GM15510 (cell line): ENCODE measurements around the gene APOL2.

Source experiments
- POLR2A ChIP-seq: IDR thresholded peaks from 3 replicates; pipeline ENCODE4 v1.6.1; 2011; ENCODE audit warnings: borderline replicate concordance; ENCODE audit not compliant: insufficient read length; ENCODE audit errors: extremely low read depth

The APOL2 gene

DNA sequence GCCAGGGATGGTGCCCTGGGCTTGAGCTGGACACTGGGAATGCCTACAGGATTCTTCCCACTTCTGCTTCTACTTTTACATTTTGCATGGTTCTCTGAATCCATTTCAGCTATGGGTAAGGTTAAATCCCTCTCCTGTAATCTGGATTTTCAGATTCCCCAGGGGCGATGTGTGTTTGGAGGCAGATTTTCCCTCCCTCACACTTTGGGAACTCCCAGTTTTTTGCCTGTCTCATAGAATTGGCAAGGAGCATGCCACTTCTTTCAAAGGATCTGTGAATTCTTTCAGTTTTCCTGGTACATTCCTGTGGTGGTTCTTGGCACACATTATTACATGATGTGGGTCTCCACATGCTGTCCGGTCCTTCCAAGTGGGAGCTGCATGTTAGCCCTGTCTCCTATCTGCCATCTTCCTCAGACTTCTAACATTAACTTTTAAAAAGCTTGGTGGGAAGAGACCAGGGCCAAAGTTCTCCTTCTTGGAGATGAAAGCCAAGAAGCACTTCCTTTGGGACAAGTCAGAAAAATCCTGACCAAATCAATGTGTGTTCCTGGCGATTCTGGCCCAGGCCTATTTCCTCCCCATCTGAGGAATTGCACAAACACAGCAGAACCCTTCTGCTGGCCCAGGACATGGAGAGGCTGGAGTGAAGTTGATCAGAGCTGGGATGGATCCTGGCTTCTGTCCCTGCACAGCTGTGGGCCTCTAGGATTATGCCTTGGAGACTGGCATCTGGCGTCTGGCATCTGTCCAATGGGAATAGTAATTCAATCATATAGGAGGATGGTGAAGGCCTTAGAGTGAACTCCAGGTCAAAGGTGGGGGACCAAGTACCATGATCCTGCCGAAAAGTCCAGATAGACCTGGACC, 5.4 kb upstream of the APOL2 start:
- no peak for TF ChIP-seq POLR2A

GRCh38 chr22:36243986-36244385, 4.7 kb upstream of the APOL2 start:
- TF ChIP-seq POLR2A, result no peak

- no peak for TF ChIP-seq POLR2A
These were observed 252 bp downstream of the APOL2 start for GRCh38 chr22:36239150-36239400.

DNA sequence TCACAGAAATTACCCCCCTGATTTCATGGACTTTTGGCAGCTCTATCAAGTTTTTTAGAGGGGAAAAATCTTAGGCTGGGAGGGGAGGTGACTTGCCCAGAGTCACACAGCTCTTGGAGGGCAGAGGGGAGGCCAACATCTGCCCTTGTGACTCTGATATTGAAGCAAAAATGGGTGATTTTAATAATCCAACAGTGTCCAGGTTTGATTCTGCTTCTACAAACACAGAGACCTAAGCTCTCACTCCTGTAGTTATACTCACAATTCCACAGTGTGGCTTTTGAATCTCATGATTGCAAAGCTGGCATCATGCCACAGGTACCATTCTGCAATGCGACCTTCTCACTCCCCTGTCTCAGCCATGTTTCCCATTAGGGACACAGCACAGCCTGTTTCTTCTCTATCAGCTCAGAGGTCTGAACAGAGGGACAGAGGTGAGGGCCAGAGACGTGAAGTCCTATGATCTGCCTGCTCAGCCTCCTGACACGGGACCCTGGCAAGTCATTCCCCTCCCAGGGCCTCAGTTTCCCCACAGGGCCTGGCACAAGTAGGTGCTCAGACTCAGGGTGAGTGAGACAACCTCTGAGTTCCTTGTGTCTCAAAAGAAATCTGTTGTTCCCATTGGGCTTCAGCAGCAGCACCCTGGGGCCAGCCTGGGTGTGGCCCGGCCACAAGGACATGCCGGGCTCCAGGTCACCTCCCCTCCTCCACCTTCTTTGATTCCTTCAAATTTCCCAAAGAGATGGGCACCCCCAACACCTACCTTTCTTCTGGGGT, 766 bp downstream of the APOL2 start:
- no peak for TF ChIP-seq POLR2A

DNA sequence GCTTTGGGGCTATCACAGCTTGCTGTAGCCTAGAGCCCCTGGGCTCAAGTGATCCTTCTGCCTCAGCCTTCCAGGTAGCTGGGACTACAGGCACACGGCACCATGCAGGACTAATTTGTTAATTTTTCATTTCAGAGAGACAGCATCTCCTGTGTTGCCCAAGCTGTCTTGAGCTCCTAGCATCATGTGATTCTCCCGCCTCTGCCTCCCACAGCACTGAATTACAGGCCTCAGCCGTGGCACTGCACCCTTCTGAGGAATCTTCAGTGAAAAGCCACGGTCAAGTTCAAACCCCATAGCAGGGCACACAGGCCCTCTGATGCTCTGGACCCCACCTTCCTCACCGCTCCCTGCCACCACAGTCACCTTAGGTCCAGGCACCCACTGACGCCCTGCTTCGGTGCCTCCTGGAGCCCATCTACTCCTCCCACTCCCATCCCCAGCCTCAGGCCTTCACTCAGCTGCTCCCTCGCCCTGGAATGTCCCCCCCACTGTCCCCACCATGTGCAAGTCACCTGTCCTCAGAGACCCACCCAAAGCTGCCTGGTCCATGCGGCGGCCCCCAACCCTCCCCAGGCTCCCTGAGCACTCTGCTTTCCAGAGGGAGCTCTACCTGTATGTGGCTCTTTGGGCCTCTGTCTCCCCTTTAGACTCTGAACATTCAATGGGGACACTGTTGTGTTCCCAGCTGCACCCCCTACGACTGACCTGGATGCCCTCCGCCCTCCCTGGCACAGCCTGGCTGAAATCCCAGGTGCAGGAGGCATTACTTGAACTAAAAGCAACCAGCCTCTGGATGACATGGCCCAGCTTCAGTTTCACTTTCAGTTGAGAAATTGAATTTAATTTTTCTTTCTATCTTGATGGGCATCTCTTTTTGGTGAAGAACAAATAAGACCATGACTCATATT, 1.6 kb downstream of the APOL2 start:
- no peak for TF ChIP-seq POLR2A

DNA sequence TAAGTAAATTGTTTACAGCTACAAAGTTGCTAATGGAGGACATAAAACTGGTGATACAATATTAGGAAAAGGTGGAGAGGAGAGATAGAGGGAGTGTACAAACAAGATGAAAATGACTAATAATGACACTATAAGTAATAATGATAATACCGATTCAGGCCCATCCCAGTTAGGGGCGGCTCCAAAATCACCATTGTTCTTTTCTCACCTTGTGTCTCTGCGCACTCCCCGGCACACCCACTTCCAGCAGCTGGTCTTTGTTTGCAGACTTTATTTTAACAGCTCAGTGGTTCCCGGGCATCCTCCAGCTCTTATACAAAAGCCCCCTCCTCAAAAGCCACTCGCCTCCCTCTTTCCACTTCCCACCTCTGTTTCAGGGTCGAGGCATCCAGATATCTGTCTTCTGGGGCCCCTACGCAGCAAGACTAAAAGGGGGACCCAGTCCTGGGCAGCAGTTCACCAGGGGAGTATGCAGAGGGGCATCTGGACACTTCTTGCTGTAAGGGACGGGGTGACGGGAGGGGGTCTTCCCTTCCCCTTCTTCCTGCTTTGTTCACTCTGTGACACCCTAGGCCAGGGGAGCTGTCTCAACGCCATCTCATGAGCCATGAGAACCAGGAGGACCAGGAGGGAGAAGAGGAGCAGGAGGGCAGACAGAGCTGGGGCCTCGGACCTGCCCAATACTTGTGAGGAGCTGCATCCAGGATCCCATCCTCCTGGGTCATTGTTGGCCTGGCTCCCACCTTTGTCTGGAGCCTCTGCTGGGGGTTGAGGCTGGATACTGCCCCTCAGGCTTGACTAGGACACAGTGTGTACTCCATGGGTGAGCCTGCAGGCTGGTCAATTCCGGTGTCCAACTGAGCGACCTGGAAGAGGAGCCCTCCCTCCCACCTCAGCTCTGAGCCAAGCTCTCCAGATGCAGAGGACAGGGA, 2.7 kb downstream of the APOL2 start:
- no peak for TF ChIP-seq POLR2A

DNA sequence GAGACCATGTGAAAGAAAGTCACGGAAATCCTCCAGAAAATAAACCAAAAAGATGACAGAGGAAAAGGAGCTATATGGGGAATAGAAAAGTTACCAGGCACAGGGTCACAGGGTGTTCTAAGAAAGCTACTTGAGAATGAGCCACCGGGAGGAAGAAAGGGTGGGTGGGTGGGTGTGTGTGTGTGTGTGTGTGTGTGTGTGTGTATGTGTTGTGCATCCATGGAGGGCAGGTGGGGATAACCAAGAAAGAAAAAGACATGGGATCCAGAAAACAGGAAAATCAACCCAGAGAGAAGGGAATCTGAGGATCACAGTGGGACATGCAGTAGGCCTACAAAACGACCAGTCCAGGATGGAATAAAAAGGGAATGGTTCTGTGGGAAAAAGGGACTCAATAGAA, 3.7 kb downstream of the APOL2 start:
- TF ChIP-seq POLR2A, result no peak

DNA sequence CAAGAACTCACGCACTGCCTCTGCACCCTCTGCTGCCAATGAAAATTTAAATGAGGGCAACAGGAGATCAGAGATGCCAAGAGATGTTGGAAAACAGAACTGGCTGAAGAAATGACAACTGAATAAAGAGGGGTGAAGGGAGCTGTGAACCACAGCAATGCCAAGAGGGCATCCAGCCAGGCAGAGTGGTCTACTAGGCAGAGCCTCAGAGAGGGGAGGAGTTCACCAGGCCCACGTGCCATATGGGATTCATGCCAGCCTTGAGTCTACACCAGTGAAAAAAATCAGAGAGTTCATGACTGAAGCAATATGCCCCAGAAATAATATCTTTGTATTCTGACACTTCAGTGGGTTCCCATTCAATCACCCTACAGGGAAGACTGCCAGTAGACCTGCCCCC, 4.4 kb downstream of the APOL2 start:
- no peak for TF ChIP-seq POLR2A

- no peak for TF ChIP-seq POLR2A
These were observed 5.1 kb downstream of the APOL2 start for GRCh38 chr22:36234213-36234612.

DNA sequence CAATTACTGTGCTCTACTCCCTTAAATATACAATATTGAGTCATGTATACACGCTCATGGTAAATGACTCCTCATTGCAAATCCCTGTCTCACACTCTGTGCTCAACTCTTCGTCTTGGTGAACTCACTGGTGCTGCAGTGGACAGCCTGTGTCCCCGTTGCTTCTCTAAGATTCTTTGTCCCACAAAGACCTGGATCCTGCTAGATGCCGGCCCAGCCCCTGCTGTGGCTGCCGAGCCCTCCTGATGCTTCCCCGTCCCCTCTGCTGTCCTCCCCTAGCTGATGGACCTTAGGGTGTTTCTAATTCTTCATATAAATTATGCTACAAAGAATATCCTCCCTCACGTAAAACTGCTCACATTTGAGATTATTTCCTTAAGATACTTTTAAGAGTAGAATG, 5.5 kb downstream of the APOL2 start:
- TF ChIP-seq POLR2A, result no peak

GRCh38 chr22:36232715-36233401, 6.5 kb downstream of the APOL2 start:
- no peak for TF ChIP-seq POLR2A

- no peak for TF ChIP-seq POLR2A
These were observed 10.4 kb downstream of the APOL2 start for GRCh38 chr22:36228944-36229343.

DNA sequence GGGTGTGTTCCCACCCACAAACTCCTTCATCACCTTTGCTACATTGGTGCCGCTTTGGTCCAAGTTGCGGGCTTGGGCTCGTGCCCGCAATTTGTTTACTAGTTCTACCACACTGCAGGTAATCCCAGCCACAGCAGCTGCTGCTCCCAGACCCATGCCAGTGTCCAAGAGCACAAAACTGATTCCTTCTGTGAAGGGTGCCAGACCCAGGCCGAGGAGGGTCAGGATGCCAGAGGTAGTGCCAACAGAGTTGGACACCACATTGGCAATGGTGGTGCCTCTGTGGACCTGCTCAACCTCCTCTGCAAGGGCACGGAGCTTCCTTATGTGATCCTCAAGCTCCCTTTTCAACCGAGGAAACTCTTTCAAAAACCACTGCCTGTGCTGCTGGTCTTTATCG, 11.5 kb downstream of the APOL2 start:
- TF ChIP-seq POLR2A, result no peak
